NCI-H345 treated with DMSO at 0.1 percent for 48 hours (cell line): Measurements from ENCODE around the gene SGPP2.

Experiments
- DNase-seq: peaks from one replicate; lab custom pipeline; 2025; ENCODE audit not compliant: unreplicated experiment; lab: John Stamatoyannopoulos, UW

Gene SGPP2

DNA sequence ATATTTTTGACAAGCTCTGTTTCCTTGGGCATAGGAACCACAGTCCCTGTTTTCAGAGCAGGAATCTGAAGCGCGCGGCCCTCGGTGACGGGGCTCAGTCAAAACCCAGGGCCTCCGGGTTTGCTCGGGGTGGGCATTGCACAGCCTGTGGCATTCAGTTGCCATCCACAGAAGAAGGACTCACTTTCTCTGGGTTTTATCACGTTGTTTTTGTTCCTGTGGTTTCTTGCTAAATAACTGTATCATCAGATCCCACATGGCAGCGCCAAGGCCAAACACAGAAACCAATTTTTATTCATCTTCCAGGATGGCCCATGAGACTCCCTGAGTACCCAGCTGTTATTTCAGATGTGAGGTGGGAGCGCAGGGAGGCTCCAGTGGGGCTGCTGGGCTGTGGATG, 35.6 kb downstream of the SGPP2 start:
- no peak for DNase-seq

DNA sequence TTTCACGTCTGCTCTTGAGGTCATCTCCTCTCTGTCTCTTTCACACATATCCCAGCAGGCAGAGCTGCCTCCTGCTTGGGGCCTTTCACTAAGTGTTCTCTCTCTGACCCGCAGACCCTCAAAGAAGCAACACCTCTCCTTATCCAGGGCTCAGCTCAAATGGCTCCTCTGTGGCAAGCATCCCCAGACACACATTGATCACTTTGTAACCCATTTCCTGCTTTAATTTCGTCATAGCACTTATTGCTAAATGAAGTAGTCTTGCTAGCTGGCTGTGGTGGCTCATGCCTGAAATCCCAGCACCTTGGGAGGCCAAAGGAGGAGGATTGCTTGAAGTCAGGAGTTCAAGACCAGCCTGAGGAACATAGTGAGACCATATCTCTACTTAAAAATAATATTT, 41.4 kb downstream of the SGPP2 start:
- DNase-seq: no peak

DNA sequence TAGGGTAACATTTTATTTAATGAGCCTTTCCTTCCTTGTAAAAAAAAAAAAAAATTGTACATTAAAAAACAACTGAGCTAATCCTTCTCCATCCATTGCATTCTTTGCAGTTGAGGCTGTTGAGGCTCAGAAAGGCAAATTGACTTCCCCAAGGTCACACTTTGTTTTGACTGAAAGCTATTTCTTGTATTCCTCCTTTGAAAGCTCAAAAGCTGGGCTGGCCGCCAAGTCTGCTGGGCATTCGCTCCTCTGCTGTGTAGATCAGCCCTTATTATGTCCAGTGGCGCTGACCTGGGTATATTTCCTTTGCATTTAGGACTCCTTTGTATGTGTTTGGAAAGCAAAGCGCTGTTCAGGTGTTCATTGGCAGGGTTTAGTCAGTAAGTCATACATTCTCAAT, 44.0 kb downstream of the SGPP2 start:
- DNase-seq: no peak

DNA sequence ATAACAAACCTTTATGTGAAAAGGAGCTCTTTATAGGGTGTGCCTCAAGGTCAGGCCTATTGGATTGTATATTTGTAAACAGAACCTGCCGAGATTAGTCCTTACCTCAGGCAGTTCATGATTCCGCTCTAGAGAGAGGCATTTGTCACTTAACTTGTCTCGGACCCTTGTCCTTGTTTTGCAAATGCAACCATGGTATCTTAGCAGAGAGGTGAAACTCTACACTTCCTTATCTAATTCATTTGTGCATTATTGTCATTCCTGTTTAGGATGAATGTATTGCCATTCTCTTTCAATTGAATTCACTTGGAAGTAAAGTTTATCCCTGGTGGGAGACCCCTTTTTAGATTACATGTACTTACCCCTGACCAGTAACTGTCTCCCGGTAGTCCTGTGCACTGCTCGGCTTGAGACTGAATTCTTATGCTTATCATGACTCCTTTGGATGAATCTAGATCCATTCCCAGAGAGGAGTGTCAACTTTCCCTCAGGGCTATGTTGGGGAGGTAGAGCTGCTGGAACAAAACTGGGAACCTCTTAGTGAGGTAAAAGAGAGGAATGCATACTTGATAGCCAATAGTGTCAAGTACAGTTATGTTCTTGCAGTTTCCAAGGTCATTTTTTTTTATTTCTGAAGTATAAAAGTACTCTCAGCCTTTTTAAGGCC, 46.6 kb downstream of the SGPP2 start:
- no peak for DNase-seq

DNA sequence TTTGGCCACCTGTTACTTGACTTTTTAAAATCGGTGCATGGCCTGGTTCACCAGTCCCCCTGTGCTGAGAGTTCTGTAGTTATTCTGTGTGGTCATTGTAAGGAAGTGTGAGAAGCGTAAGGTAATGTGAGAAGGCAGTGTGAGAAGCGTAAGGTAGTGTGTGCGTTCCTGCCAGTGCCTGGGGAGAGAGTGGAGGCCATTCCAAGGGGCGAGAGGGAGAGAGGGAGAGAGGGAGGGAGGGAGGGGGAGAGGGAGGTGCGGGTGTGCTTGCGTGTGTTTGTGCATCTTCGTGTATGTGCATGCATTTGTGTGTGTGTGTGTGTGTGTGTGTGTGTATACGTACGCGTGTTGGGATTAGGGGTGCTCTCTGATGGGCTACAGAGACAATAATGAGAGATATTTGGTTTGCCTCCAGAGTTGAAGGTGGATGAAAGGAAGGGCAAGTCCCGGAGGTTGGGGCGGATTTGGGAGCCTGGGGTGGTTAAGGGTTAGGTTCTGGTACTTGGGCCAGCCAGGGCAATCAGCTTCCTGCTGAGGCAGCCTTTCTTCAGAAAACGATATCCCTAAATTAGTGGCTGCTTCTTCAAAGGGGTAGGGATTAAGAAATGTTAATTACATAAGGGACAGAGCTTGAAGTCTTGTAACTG, 53.7 kb downstream of the SGPP2 start:
- no peak for DNase-seq

DNA sequence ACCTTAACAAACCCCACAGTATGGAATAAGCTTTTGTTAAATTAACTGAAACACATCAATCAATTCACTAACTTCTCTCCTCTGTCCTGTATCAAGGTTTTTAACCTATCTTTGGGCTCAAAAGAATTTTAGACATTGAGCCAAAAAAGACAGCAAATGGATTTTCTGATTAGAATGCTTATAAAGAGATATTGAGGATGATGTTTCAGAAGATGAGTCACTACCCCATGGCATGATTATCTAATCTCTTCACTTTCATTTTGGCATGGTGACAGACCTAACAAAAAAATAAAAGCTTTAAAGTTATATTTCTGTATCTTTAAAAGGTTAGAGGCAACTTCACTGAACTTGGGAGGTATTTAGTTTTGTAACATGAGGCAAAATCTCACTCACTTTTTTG, 55.5 kb downstream of the SGPP2 start:
- no peak for DNase-seq

DNA sequence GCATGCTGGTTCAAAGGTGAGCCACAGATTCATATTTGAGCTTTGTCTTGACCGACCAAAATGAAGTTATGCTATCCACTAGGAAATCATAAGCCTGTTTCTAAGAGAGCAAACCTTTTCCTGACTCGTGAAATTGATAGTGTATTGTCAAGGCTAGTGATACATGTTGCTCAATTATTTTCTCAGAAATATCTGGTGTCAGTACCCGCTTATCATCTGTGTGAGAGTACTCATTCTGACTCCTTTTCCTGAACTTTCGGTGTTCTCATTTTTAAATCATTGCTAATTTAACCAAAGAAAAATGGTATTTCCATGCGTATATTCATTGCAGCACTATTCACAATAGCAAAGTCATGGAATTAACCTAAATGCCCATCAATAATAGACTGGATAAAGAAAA, 56.2 kb downstream of the SGPP2 start:
- DNase-seq: no peak

DNA sequence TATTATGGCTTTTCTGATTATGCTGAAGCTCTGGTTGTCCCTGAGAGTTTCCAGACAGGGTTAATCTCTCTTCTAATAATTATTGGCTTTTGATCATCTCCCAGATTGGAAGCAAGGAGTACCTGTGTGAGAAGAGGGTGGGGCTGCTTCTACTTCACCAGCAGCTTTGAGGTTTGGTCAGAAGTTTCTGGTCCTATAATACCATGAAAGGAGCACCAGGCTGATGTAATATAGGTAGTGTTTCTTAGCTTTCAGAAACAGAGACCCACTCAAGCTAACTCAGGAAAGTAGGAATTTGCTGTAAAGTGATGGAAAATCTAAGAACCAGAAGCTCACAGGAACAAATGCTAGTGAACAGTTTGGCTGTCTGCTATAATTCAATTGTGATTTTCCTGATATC, 57.6 kb downstream of the SGPP2 start:
- DNase-seq: no peak

DNA sequence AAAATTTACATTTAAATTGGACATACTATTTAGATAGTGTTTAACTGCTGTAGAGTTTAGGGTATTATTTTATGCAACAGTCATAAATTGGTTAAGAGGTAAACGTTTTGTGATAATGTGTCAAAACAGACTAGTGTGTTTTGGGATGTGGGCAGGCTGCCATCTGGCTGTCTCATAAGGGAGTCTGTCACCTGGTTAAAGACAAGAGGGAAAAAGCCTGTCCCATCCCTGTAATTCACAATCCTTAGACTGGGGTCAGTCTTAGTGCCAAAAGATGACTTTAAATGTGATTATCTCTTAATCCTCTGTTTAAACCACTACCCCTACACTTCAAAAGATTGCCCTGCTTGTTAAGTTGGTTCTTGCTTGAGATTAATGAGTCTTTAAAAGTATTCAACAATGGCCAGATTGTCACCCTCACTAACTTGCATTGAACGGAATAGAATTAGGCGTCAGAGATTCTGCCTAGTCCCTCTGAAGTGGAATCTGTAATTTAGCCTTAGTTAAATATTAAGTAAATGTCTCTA, 59.2 kb downstream of the SGPP2 start:
- no peak for DNase-seq

DNA sequence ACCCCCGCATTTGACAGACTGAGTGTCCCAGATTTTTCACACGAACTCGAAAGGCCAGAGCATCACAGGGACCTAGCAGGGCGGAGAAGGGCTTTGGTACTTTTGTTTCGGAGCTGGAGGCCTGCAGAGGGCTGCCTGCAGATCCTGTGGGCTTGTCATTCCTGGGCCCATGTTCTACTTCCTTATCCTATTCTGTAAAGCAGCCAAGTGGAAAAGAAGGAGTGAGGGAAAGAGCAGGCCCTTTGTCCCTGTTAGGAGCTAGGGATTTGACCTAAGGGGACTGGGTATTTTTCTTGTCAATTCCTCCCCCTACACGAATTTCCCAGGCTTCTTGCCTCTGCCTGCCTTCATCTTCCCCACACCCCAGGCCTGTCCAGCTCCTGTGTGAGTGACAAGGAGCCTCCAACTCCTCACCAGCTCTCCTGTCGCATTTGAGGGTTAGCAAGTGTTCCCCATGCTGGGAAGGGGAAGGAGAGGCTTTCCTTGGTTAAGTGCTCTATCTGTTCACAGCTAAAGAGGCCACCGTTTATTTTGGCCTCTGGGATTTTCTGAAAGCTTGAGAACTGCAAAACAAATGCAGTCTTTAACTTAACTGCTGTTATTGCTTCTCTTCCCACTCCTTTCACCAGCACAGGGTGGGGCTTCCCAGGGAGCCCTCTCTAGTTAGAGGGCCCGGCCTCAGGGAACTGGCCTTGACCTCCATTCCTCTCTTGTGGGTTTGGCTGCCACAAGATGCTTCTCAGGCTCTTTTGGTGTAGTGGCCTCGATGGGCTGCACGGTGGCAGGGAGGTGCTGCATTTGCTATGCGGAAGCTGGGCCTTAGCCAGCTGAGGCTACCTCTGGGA, 61.2 kb downstream of the SGPP2 start:
- no peak for DNase-seq

DNA sequence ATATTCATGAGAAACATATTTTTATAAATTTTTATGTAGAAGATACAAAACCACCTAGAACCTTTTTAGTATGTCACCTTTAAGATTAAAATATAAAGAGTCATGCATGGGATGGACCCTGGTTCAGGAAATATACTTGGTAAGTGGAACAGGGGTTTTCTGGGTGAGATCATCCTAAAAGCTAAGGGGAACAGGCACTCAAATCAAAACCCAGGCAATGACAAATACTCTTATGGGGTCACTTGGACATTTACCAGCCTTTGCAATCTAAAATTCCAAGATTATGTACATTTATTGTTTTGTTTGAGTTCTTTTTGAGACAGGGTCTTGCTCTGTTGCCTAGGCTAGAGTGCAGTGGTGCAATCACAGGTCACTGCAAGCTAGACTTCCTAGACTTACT, 65.8 kb downstream of the SGPP2 start:
- no peak for DNase-seq

DNA sequence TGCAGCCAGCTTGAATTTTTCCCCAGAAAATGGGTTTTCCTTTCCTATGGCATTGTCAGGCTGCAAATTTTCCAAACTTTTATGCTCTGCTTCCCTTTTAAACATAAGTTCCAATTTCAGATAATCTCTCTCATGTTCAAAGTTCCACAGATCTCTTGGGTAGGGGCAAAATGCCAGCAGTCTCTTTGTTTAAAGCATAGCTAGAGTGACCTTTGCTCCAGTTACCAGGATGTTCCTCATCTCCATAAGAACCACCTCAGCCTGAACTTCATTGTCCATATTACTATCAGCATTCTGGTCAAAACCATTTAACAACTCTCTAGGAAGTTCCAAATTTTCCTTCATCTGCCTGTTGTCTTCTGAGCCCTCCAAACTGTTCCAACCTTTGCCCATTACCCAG, 68.3 kb downstream of the SGPP2 start:
- DNase-seq: no peak

DNA sequence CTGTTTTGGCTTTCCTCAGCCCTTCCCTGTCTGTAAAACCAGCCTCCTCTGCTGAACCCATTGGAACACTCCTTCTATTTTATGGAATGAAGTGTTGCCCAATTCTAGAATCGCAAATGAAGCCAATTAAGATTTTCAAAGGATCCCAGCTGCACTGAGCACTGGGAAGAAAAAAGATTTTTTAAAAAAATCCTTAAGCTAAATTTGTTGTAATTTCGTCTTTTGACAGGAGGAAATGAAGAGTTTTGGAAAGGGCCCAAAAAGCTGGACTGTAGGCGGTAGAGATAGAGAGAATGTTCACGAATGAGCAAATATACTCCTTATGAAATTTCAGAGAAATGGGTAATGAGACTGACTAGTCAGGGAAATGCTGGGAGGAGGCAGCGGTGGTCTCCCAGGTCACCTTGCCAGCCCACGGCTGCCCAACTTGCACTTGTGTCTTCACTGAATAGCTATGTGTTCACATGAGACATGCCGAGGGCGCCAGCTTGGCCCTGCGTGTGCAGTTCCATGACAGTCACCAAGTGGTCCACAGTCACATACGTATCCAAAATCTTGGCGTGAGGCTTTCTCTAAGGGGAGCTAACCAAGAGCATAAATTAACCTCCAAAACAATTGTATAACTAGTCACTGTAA, 69.9 kb downstream of the SGPP2 start:
- DNase-seq: no peak

DNA sequence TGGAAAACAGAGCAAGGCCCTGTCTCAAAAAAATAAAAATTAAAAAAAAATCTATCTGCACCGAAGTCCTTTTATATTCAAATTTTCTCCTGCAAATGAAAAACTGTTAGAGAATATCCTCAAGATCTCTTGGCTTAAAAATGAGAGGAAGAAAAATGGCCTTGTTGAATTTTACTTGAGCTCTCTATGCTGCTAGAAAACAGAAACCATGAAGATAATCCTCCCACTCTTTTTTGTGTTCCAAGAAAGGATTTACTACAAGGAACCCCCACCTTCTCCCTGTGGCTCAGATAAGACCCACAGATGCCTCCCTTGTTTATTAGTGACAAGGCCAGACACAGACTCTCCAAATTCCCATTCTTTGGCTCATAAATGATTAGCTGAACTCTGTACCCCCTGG, 71.0 kb downstream of the SGPP2 start:
- DNase-seq: no peak

DNA sequence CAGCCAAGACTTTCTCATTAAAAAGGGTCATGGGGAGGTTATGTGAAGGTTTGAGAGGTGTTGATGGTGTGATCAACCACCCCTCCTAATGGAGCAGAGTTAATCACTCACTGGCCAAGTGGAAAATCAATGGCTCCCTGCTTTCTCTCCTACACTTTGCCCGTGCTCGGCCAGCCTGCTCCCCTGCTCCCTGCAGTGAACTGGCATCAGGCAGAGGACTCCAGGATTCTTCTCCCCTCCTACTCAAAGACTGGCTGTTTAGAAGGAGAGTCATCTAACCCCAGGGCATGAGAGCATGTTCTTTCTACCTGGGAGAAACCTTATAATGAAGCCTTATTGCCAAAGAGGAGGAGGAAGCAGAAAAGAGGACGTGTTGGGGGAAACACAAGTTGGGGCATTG, 74.9 kb downstream of the SGPP2 start:
- no peak for DNase-seq

DNA sequence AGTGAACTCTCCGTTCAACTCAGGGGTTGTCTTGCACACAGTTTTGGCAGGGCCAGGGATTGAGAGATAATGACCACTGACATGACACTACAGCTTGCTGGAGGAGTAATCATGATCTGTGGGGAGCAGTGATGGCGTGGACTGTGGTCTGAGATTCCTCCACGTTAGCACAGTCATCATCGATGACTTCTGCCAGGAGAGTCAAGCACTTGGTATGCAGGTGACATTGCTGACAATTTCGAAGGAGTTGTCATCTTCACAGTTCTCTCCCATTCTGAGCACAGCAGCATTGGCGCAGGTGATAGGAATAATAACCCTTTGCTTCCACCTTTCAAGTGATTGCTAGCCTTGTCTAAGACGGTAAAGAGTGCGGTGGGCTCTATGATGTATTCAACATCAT, 79.8 kb downstream of the SGPP2 start:
- no peak for DNase-seq

DNA sequence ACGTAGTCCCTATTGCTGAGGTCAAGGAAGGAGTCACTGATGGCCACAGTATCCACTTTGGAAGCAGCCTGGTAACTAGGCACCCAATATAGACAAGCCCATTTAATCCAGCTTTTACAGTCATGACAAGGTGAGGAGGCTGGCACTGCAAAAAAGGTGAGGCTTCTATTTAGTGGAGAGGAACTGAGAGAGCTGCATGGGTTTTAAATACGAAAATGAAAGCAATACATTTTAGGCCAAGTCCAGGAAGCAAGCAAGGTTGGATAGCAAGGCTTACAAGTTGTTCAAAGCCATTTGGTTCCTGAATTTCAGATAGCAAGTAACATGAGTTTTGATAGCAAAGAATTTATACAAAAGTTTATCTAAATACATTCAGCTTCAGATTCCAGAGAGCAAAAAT, 80.4 kb downstream of the SGPP2 start:
- no peak for DNase-seq

DNA sequence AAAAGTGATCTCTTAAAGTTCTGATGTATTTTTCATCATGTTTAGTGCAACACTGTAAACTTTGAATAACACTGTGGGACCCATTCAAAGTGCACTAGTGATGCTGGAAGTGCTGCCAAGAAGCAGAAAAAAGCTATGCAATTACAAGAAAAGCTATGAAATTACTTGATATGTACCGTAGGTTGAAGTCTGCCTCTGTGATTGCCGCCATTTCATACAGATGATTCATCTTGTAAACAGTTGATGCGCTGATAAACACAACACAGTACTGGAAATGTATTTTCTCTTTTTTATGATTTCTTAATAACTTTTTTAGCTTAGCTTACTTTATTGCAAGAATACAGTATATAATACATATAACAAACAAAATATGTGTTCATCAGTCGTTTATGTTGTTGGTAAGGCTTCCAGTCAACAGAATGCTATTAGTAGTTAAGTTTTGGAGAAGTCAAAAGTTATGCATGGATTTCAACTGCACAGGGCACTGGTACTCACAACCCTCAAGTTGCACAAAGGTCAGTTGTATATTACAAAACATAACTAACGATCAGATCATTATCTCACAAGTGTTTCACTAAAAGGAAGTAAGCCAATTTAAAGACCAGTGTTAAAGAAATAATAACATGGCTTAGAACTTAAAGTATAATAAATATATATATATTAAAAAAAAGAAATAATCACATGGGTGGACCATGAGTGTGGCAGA, 82.0 kb downstream of the SGPP2 start:
- no peak for DNase-seq

DNA sequence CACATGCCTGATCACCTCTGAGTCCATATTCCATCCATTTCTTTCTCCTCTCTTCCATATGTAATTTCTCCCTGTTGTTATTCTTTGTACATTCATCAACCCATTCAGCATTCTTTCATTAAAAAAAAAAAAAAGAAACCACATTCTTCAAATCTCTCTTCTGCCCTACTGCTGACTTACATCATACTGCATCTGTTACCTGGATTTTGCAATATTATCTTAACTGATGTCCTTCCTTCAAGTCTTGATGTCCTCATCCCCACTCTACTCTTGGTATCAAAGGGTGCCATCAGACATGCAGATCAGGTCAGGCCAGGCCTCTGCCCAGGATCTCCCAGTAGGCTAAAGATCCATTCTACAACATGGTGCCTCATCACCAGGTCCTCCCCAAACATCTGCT, 90.6 kb downstream of the SGPP2 start:
- DNase-seq: no peak

DNA sequence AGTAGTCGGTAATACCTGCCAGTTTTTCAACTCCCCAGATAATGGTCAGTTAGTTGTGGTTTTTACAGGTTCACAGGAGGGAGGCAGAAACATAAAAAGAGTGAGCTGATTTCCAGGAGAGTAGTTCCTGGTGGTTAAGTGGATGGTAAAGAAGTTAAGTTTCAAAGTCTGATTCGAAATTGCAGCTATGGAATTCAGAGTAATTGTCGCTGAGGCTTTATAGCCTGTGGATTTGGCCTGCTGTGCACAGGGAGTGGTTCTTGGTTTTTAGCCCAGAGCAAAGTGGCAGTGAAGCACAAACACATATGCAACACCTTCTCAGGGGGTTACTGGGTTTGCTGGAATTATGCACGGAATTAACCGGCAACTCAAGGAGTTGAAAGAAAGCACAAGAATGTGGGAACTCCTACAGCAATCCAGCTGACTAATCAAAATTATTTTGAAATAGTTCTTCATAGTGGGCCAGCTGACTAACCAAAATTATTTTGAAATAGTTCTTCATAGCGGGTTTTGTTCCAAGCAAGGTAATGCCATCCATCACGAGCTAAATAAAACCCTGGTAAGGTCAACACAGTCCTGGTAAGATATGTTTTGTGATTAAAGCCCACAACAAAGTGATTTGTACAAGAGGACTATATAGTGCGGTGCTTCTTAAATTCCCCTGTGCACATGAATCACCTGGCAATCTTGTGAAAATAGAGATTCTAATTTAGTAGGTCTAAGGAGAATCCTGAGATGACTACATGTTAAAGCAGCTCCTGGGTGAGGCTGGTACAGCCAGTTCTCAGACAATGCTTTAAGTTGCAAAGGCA, 94.4 kb downstream of the SGPP2 start:
- DNase-seq: no peak
